Esophagus (tissue), 2 donors: Measurements from ENCODE around the gene MDK. TPM values are rescaled to one million over a fixed set of nuclear protein-coding genes. Genes with fewer than 3 reads are reported as not detected.

Experiments
- H3K27ac ChIP-seq, 2 donors: one replicate each; pipeline ENCODE4 v1.5.1; 2013; ENCODE audit warnings: low read depth in 2 of 2, mild to moderate bottlenecking in 2 of 2, inconsistent platforms in 1 of 2, low read length in 1 of 2, moderate library complexity in 1 of 2
- H3K27me3 ChIP-seq, 2 donors: one replicate each; pipeline ENCODE4 v1.6.1; 2013; ENCODE audit warnings: low read length in 2 of 2, control low read depth in 1 of 2, mild to moderate bottlenecking in 1 of 2; ENCODE audit not compliant: insufficient read depth in 2 of 2, control insufficient read depth in 1 of 2
- H3K36me3 ChIP-seq, 2 donors: one replicate each; pipeline ENCODE4 v1.6.1; 2013; ENCODE audit warnings: low read length in 1 of 2; ENCODE audit not compliant: control insufficient read depth in 2 of 2, insufficient read depth in 2 of 2
- H3K4me1 ChIP-seq, 2 donors: one replicate each; pipeline ENCODE4 v1.6.1; 2013; ENCODE audit warnings: low read length in 1 of 2; ENCODE audit not compliant: control insufficient read depth in 2 of 2, insufficient read depth in 2 of 2
- H3K4me3 ChIP-seq, 2 donors: one replicate each; pipeline ENCODE4 v1.5.1; 2013; ENCODE audit warnings: low read length in 2 of 2, mild to moderate bottlenecking in 2 of 2, low read depth in 1 of 2, moderate library complexity in 1 of 2
- H3K9me3 ChIP-seq, 2 donors: one replicate each; pipeline ENCODE4 v1.6.1; 2013; ENCODE audit warnings: mild to moderate bottlenecking in 2 of 2, low read depth in 1 of 2, low read length in 1 of 2, moderate library complexity in 1 of 2; ENCODE audit not compliant: control insufficient read depth in 2 of 2, insufficient read depth in 1 of 2
- WGBS, 2 donors: extraction: QIAGEN DNeasy Blood & Tissue Kit; methylation state at CpG; one replicate each; pipeline ENCODE4 v1.1.7; 2013; 5-methylcytosine and 5-hydroxymethylcytosine counted together
- polyA plus RNA-seq, 2 donors: library from polyadenylated mRNA; stranded (reverse); fragments of 200-250 nt; gene quantifications; one replicate each; pipeline ENCODE4 v1.2.3, GENCODE V29; 2013
- donor health status: healthy with polysubstance abuse.
- donor health status: Bipolar disorder and iron deficiency.

MDK gene
- polyA plus RNA-seq, 2 donors = 19.9 to 24.3 TPM

DNA sequence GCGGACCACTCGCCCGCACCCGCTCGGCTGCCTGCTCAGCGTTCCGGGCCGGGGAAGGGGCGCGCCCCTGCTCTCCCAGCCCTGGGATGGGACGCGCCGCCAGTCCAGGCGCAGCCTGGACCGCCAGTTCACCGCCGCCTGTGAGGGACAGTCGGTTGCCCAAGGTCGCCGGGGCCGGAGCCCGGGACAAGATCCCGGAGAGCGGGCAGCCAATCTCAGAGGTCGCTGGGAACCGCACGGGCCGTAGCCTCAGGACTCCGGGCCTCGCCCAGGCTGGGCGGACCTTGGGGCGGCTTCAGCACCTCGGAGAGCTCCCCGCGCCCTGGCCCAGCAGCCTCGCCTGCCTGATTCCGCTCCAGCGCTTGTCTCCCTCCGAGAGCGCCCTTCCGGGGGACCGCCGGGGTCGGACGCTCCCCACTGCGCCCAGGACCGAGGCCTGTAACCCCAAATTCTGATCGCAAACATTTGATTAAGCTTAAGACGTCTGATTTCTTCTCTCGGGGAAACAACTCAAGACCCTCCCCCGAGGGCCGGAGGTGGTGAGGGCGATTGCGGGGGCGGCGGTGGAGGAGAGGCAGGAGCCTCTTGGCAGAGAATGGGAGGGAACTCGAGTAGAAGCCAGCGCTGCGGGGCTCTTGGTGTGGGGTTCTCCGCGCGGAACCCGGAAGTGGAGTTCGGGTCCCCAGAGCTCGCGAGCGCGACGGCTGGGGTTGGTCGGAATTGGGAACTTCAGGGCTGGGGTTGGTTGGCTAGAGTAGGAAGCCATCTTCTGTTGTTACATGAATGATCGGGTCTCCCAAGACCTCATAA lies 11.2 kb downstream of the MDK start:
- Histone ChIP-seq H3K36me3 (peaks cover 7 to 11% of the 10 kb centered on the region in 2 donors), H3K27ac (no peak overlapping the region), H3K9me3 (no peaks in the 10 kb centered on the region), H3K27me3 (peaks cover 4 to 19% of the 10 kb centered on the region in 2 donors), H3K4me1 (peaks cover 19 to 22% of the 10 kb centered on the region in 2 donors), H3K4me3 (peak overlapping the region; percentile 24 to 46)
- WGBS, 2 donors = 4% methylated on average over 56 to 71 of the region's 71 CpGs

DNA sequence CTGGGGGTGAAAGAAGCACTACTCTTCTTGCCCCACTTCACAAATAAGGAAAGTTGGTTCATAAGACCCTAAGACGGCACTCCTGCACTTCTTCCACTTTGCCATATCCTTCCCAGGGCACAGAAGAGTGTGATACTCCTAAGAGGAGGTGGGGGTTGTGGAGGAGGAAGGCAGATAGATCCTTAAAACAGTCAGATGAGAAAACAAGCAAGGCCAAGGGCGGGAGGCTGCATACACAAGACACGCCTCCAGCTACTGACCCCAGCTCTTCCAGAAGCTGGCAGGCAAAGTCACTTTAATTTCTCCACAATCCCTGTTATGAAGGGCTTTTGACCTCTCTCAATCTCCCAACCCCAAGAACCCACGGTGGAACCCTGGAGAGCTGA lies 11.8 kb downstream of the MDK start:
- Histone ChIP-seq H3K4me3 (no peak overlapping the region), H3K27ac (no peak overlapping the region), H3K27me3 (peaks cover 4 to 19% of the 10 kb centered on the region in 2 donors), H3K36me3 (peaks cover 7 to 17% of the 10 kb centered on the region in 2 donors), H3K4me1 (peaks cover 19 to 22% of the 10 kb centered on the region in 2 donors), H3K9me3 (no peaks in the 10 kb centered on the region)
- WGBS, 2 donors = 69 to 75% methylated on average over 4 of the region's 4 CpGs

GRCh38 chr11:46393759-46394158 lies 12.3 kb downstream of the MDK start:
- peaks cover 7 to 18% of the 10 kb centered on the region in 2 donors for H3K36me3 ChIP-seq
- H3K9me3 ChIP-seq = no peaks in the 10 kb centered on the region
- 80 to 87% methylated on average over 4 of the region's 4 CpGs for WGBS, 2 donors
- H3K4me1 ChIP-seq = peaks cover 19 to 22% of the 10 kb centered on the region in 2 donors
- H3K27me3 ChIP-seq = peaks cover 4 to 19% of the 10 kb centered on the region in 2 donors
- H3K4me3 ChIP-seq = no peak overlapping the region
- no peak overlapping the region for H3K27ac ChIP-seq

GRCh38 chr11:46397526-46397925 lies 16.1 kb downstream of the MDK start:
- H3K9me3 ChIP-seq = no peaks in the 10 kb centered on the region
- no peak overlapping the region for H3K27ac ChIP-seq
- no peaks in the 10 kb centered on the region for H3K27me3 ChIP-seq
- 95 to 98% methylated on average over 17 to 19 of the region's 19 CpGs for WGBS, 2 donors
- H3K4me1 ChIP-seq = peaks cover 0 to 3% of the 10 kb centered on the region in 2 donors
- no peak overlapping the region for H3K4me3 ChIP-seq
- H3K36me3 ChIP-seq = peaks cover 7 to 24% of the 10 kb centered on the region in 2 donors

DNA sequence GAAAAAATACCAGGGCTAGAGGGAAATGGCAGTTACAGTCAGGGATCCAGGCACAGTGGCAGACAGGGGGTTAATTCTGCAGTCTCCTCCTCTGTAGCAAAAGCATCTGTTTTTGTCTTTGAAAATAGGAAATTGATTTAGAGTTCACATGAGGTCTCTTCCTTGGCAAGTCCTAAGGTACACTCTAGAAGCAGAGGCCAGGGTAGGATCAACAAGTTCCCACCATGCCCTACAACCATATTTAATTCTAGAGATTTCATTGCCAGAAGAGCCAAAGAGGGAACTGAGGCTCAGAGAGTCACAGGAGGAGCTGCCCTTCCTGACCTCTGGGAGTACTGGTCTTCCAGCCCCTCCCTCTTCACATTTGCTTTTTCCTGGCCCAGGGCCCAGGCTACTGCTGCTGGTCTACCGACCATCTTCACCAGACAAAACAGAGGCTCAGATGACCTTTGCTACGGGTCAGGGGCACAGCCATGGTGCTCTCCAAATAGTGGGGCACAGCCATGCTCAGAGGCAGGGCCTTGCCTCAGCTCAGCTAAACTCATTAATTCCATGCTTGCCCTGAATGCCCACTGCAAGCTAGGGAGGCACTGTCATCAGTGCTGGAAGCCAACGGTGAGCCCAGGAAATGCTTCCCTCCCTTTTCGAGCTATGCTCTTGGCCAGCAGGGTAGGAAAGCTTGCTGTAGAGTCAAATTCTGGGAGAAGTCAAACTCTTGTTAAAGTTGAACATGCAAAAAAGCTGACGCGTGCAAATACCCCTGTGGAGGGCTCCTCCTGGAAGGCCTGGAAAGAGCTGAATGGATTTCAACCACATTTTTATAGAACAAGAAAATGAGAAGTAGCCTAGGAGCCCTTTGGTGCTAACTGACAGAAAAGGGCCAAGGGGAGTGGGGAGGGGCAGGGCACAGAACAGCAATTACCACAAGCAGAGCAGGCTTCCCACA lies 21.8 kb downstream of the MDK start:
- Histone ChIP-seq H3K27ac (no peak overlapping the region), H3K4me3 (no peak overlapping the region), H3K9me3 (no peaks in the 10 kb centered on the region), H3K36me3 (peaks cover 2 to 22% of the 10 kb centered on the region in 2 donors), H3K4me1 (no peaks in the 10 kb centered on the region), H3K27me3 (no peaks in the 10 kb centered on the region)
- WGBS, 2 donors = 81 to 83% methylated on average over 6 of the region's 6 CpGs

GRCh38 chr11:46404476-46405017 lies 23.1 kb downstream of the MDK start:
- H3K36me3 ChIP-seq = peaks cover 6 to 30% of the 10 kb centered on the region in 2 donors
- H3K27ac ChIP-seq = no peak overlapping the region
- no peaks in the 10 kb centered on the region for H3K4me1 ChIP-seq
- no peak overlapping the region for H3K4me3 ChIP-seq
- no peaks in the 10 kb centered on the region for H3K27me3 ChIP-seq
- 95 to 97% methylated on average over 5 of the region's 5 CpGs for WGBS, 2 donors
- H3K9me3 ChIP-seq = no peaks in the 10 kb centered on the region

- no peaks in the 10 kb centered on the region for H3K27me3 ChIP-seq
- H3K4me3 ChIP-seq = no peak overlapping the region
- WGBS, 2 donors = 81 to 85% methylated on average over 10 of the region's 10 CpGs
- no peaks in the 10 kb centered on the region for H3K9me3 ChIP-seq
- H3K4me1 ChIP-seq = no peaks in the 10 kb centered on the region
- no peak overlapping the region for H3K27ac ChIP-seq
- peaks cover 6 to 30% of the 10 kb centered on the region in 2 donors for H3K36me3 ChIP-seq
These were observed 26.2 kb downstream of the MDK start for GRCh38 chr11:46407635-46408034.

GRCh38 chr11:46408407-46408986 lies 27.0 kb downstream of the MDK start:
- no peak overlapping the region for H3K27ac ChIP-seq
- H3K4me3 ChIP-seq = no peak overlapping the region
- H3K36me3 ChIP-seq = peaks cover 6 to 26% of the 10 kb centered on the region in 2 donors
- 90 to 96% methylated on average over 5 to 6 of the region's 6 CpGs for WGBS, 2 donors
- H3K27me3 ChIP-seq = no peaks in the 10 kb centered on the region
- no peaks in the 10 kb centered on the region for H3K9me3 ChIP-seq
- no peaks in the 10 kb centered on the region for H3K4me1 ChIP-seq

GRCh38 chr11:46410021-46410420 lies 28.6 kb downstream of the MDK start:
- Histone ChIP-seq H3K4me1 (no peaks in the 10 kb centered on the region), H3K27me3 (no peaks in the 10 kb centered on the region), H3K4me3 (no peak overlapping the region), H3K36me3 (peaks cover 4 to 37% of the 10 kb centered on the region in 2 donors), H3K27ac (no peak overlapping the region), H3K9me3 (no peaks in the 10 kb centered on the region)
- WGBS, 2 donors = 78 to 86% methylated on average over 5 of the region's 5 CpGs
